ENCODE data around the gene SAMD15. TPM values are rescaled to one million over a fixed set of nuclear protein-coding genes. Genes with fewer than 3 reads are reported as not detected.

The SAMD15 gene
- total and polyA plus RNA-seq, 2 donors (not counting 1 experiment from before 2014, with no cell fraction given), result 0.03 to 0.96 TPM

GRCh38 chr14:77337880-77338279 is 39.3 kb upstream of the SAMD15 start:
- peak overlapping the region; percentile 20 for H3K27ac Mint-ChIP-seq
- Histone ChIP-seq H3K79me2 (ENCODE audit: control insufficient read depth, insufficient read depth, low read length) (no peaks in the 10 kb centered on the region), H2AFZ (ENCODE audit: insufficient read depth, low read depth, low read length, poor library complexity, severe bottlenecking) (no peak overlapping the region), H3K9me3 (ENCODE audit: control extremely low read depth in 1 of 3, control insufficient read depth in 2 of 3, insufficient read depth in 1 of 3, low read length in 2 of 3) (no peaks in the 10 kb centered on the region), H3K4me2 (replicated peaks; ENCODE audit: low read depth, low read length, poor library complexity, severe bottlenecking) (no peak overlapping the region), H3K4me3 (ENCODE audit: control extremely low read depth in 1 of 5, extremely low read depth in 1 of 5, insufficient read depth in 1 of 5, low read depth in 2 of 5, low read length in 4 of 5) (no peak overlapping the region), H3K36me3 (replicated peaks in 1 of 2; ENCODE audit: control extremely low read depth in 1 of 2, control insufficient read depth in 1 of 2, extremely low read depth in 1 of 2, insufficient read depth in 2 of 2, low read length in 1 of 2) (peaks cover 2 to 60% of the 10 kb centered on the region in 2 experiments), H4K20me1 (ENCODE audit: control insufficient read depth, insufficient read depth, low read length, poor library complexity, severe bottlenecking) (no peaks in the 10 kb centered on the region), H3K27ac (ENCODE audit: low read length in 2 of 2) (no peak overlapping the region), H3K4me1 (ENCODE audit: control insufficient read depth in 2 of 2, insufficient read depth in 2 of 2, low read length in 2 of 2) (no peaks in the 10 kb centered on the region), H3K27me3 (replicated peaks in 1 of 4; ENCODE audit: control extremely low read depth in 1 of 4, control insufficient read depth in 3 of 4, insufficient read depth in 4 of 4, low read length in 3 of 4) (no peaks in the 10 kb centered on the region), H3K9ac (ENCODE audit: low read length) (no peak overlapping the region)
- TF ChIP-seq EZH2 (IDR thresholded peaks at IDR 0.05; ENCODE audit: borderline replicate concordance, insufficient read depth, low read depth, low read length, poor library complexity, severe bottlenecking), result no peak
- TF ChIP-seq, protein P1, sequence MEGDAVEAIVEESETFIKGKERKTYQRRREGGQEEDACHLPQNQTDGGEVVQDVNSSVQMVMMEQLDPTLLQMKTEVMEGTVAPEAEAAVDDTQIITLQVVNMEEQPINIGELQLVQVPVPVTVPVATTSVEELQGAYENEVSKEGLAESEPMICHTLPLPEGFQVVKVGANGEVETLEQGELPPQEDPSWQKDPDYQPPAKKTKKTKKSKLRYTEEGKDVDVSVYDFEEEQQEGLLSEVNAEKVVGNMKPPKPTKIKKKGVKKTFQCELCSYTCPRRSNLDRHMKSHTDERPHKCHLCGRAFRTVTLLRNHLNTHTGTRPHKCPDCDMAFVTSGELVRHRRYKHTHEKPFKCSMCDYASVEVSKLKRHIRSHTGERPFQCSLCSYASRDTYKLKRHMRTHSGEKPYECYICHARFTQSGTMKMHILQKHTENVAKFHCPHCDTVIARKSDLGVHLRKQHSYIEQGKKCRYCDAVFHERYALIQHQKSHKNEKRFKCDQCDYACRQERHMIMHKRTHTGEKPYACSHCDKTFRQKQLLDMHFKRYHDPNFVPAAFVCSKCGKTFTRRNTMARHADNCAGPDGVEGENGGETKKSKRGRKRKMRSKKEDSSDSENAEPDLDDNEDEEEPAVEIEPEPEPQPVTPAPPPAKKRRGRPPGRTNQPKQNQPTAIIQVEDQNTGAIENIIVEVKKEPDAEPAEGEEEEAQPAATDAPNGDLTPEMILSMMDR (IDR thresholded peaks at IDR 0.05), result no peak
- POLR2A ChIA-PET, result no interaction called here
- no peaks in the 10 kb centered on the region for H3K9me3 Mint-ChIP-seq (ENCODE audit: insufficient read depth)
- H3K27me3 Mint-ChIP-seq, result no peaks in the 10 kb centered on the region
- no CpG with 5 or more reads among the region's 3 CpGs for WGBS (ENCODE audit: insufficient coverage)
- CTCF ChIA-PET, result interaction anchor here (1.2 kb wide), 1 partner anchor 9 kb away, joined by 4 read pairs; no protein-coding TSS in a partner anchor
- ATAC-seq (ENCODE audit: low read depth) (no peak), DNase-seq (no peak)
- no peaks in the 10 kb centered on the region for H3K4me1 Mint-ChIP-seq
- intact Hi-C loops (cut with micrococcal nuclease), result no loop called here
- no peak overlapping the region for H3K4me3 Mint-ChIP-seq

GRCh38 chr14:77338302-77338701 is 38.9 kb upstream of the SAMD15 start:
- no peak for DNase-seq
- CTCF ChIA-PET, result interaction anchor here (1.2 kb wide), 1 partner anchor 8 kb away, joined by 4 read pairs; no protein-coding TSS in a partner anchor
- intact Hi-C loops (cut with micrococcal nuclease), result no loop called here

More at GRCh38 chr14:77338302-77338701, 38.9 kb upstream of the SAMD15 start:
- Mint-ChIP-seq H3K4me3 (no peak overlapping the region), H3K27me3 (no peaks in the 10 kb centered on the region), H3K27ac (no peak overlapping the region), H3K4me1 (no peaks in the 10 kb centered on the region), H3K9me3 (ENCODE audit: insufficient read depth) (no peaks in the 10 kb centered on the region)
- POLR2A ChIA-PET, result interaction anchor here (0.6 kb wide), 1 partner anchor 19 kb away, joined by 9 read pairs; no protein-coding TSS in a partner anchor
- no peak for ATAC-seq (ENCODE audit: low read depth)
- no peak overlapping the region for H3K27ac ChIP-seq (ENCODE audit: low read length in 2 of 2)
- H3K36me3 ChIP-seq (replicated peaks in 1 of 2; ENCODE audit: control extremely low read depth in 1 of 2, control insufficient read depth in 1 of 2, extremely low read depth in 1 of 2, insufficient read depth in 2 of 2, low read length in 1 of 2), result peaks cover 4 to 64% of the 10 kb centered on the region in 2 experiments
- H3K4me1 ChIP-seq (ENCODE audit: control insufficient read depth in 2 of 2, insufficient read depth in 2 of 2, low read length in 2 of 2), result no peaks in the 10 kb centered on the region
- no peak overlapping the region for H3K4me2 ChIP-seq (replicated peaks; ENCODE audit: low read depth, low read length, poor library complexity, severe bottlenecking)
- no peaks in the 10 kb centered on the region for H3K79me2 ChIP-seq (ENCODE audit: control insufficient read depth, insufficient read depth, low read length)
- H4K20me1 ChIP-seq (ENCODE audit: control insufficient read depth, insufficient read depth, low read length, poor library complexity, severe bottlenecking), result no peaks in the 10 kb centered on the region
- TF ChIP-seq, protein P1 (IDR thresholded peaks at IDR 0.05), result no peak
- no peak for TF ChIP-seq EZH2 (IDR thresholded peaks at IDR 0.05; ENCODE audit: borderline replicate concordance, insufficient read depth, low read depth, low read length, poor library complexity, severe bottlenecking)
- no peak overlapping the region for H3K4me3 ChIP-seq (ENCODE audit: control extremely low read depth in 1 of 5, extremely low read depth in 1 of 5, insufficient read depth in 1 of 5, low read depth in 2 of 5, low read length in 4 of 5)
- no CpG with 5 or more reads among the region's 2 CpGs for WGBS (ENCODE audit: insufficient coverage)
- H2AFZ ChIP-seq (ENCODE audit: insufficient read depth, low read depth, low read length, poor library complexity, severe bottlenecking), result no peak overlapping the region
- no peaks in the 10 kb centered on the region for H3K27me3 ChIP-seq (replicated peaks in 1 of 4; ENCODE audit: control extremely low read depth in 1 of 4, control insufficient read depth in 3 of 4, insufficient read depth in 4 of 4, low read length in 3 of 4)
- H3K9me3 ChIP-seq (ENCODE audit: control extremely low read depth in 1 of 3, control insufficient read depth in 2 of 3, insufficient read depth in 1 of 3, low read length in 2 of 3), result no peaks in the 10 kb centered on the region
- H3K9ac ChIP-seq (ENCODE audit: low read length), result no peak overlapping the region

Data from B cell (primary cell).